ENCODE data around the gene RTEL1. TPM values are rescaled to one million over a fixed set of nuclear protein-coding genes. Genes with fewer than 3 reads are reported as not detected.

Gene RTEL1
- total RNA-seq, 1 experiment from 2014 or later, result 33.4 TPM

DNA sequence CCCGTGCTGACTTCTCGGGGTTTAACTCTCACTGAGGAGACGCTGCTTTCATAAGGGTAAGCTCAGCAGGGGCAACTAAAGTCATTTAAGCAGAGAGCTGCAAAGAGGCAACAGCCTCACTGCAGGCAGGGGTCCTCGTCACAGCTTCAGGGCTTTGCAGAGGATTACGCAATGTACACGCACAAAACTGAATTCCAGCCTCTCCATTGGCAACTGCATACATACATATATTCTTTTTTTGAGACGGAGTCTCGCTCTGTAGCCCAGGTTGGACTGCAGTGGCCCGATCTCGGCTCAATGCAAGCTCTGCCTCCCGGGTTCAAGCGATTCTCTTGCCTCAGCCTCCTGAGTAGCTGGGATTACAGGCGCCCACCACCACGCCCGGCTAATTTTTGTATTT, 33.6 kb upstream of the RTEL1 start:
- no peaks in the 10 kb centered on the region for H3K9me3 Mint-ChIP-seq
- H3K9ac ChIP-seq (ENCODE audit: extremely low read depth, insufficient read length, low read length), result no peak overlapping the region
- no peaks in the 10 kb centered on the region; the same call in 1 of the 2 replicates for H3K4me1 ChIP-seq (ENCODE audit: insufficient read depth, low read length)
- no peak overlapping the region for H2BK20ac ChIP-seq (ENCODE audit: low read depth, low read length, poor library complexity, severe bottlenecking)
- H3K4ac ChIP-seq (ENCODE audit: low read depth, low read length), result no peak overlapping the region
- H4K8ac ChIP-seq (replicated peaks; ENCODE audit: insufficient read length, low read depth, low read length), result no peak overlapping the region
- no peak overlapping the region for H3K27ac ChIP-seq (ENCODE audit: insufficient read length, low read depth, low read length)
- H2BK5ac ChIP-seq (ENCODE audit: insufficient read length, low read length), result no peak overlapping the region
- peaks cover 0 to 7% (median under 1%) of the 10 kb centered on the region in 3 experiments; a peak in 4 of 7 replicates for H3K36me3 Mint-ChIP-seq (ENCODE audit: insufficient read depth in 1 of 3, low read depth in 3 of 3)
- H3K4me1 Mint-ChIP-seq, result peaks cover 23 to 26% of the 10 kb centered on the region in 2 experiments
- peaks cover 10% of the 10 kb centered on the region for H3K23me2 ChIP-seq (ENCODE audit: insufficient read length, low read depth, low read length, poor library complexity, severe bottlenecking)
- H3T11ph ChIP-seq (ENCODE audit: low read length), result no peak overlapping the region
- H3K56ac ChIP-seq (ENCODE audit: insufficient read length, low read depth, low read length), result no peak overlapping the region
- no CpG with 5 or more reads among the region's 15 CpGs for WGBS (ENCODE audit: extremely low coverage, insufficient read length, low lambda C conversion rate)
- H3K79me1 ChIP-seq (ENCODE audit: insufficient read depth, low read depth, low read length, poor library complexity, severe bottlenecking), result peaks cover 4% of the 10 kb centered on the region
- H2BK15ac ChIP-seq (ENCODE audit: low read depth, low read length), result no peak overlapping the region
- peaks cover 3% of the 10 kb centered on the region; the same call in 1 of the 2 replicates for H3K79me2 ChIP-seq (ENCODE audit: insufficient read depth, low read length)
- no peak overlapping the region for H4K91ac ChIP-seq (ENCODE audit: insufficient read length, low read depth, low read length)
- DNase-seq, result no peak
- H3K18ac ChIP-seq (ENCODE audit: insufficient read length, low read depth, low read length), result no peak overlapping the region
- no peak overlapping the region for H2BK12ac ChIP-seq (ENCODE audit: insufficient read length, low read depth, low read length)
- H3K23ac ChIP-seq (ENCODE audit: insufficient read length, low read depth, low read length), result no peak overlapping the region
- no peaks in the 10 kb centered on the region; the same call in 1 of the 2 replicates for H3K27me3 Mint-ChIP-seq (ENCODE audit: low read depth)
- no peak overlapping the region for H2AK5ac ChIP-seq (ENCODE audit: insufficient read length, low read length)
- TF ChIP-seq, protein P1, sequence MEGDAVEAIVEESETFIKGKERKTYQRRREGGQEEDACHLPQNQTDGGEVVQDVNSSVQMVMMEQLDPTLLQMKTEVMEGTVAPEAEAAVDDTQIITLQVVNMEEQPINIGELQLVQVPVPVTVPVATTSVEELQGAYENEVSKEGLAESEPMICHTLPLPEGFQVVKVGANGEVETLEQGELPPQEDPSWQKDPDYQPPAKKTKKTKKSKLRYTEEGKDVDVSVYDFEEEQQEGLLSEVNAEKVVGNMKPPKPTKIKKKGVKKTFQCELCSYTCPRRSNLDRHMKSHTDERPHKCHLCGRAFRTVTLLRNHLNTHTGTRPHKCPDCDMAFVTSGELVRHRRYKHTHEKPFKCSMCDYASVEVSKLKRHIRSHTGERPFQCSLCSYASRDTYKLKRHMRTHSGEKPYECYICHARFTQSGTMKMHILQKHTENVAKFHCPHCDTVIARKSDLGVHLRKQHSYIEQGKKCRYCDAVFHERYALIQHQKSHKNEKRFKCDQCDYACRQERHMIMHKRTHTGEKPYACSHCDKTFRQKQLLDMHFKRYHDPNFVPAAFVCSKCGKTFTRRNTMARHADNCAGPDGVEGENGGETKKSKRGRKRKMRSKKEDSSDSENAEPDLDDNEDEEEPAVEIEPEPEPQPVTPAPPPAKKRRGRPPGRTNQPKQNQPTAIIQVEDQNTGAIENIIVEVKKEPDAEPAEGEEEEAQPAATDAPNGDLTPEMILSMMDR (conservative IDR thresholded peaks at IDR 0.05), result no peak
- H3K9me3 ChIP-seq (ENCODE audit: control insufficient read depth, low read depth, low read length), result no peaks in the 10 kb centered on the region
- H4K5ac ChIP-seq (ENCODE audit: insufficient read length, low read depth, low read length), result no peak overlapping the region
- no peaks in the 10 kb centered on the region for H4K20me1 ChIP-seq (ENCODE audit: control insufficient read depth, insufficient read depth, insufficient read length)
- H3K27me3 ChIP-seq (ENCODE audit: insufficient read depth, low read length), result no peaks in the 10 kb centered on the region
- H3K4me2 ChIP-seq (ENCODE audit: insufficient read depth, insufficient read length, low read length), result no peak overlapping the region
- no peak overlapping the region for H2AFZ ChIP-seq (ENCODE audit: low read length)
- H3K27ac Mint-ChIP-seq, result peak overlapping the region in 2 of 3 experiments; percentile 68 to 82; a peak in 3 of 7 replicates
- H3K4me3 Mint-ChIP-seq, result peak overlapping the region in 1 of 2 experiments; percentile 14; a peak in 1 of 5 replicates
- no peak overlapping the region for H3K14ac ChIP-seq (ENCODE audit: insufficient read depth, low read length)
- no peak overlapping the region for H2BK120ac ChIP-seq (ENCODE audit: low read depth, low read length, poor library complexity, severe bottlenecking)
